ENCODE measurements around the gene IL13.
"Not testable (repeated sequence)": the region's sequence is repeated elsewhere in the genome, so short reads cannot be mapped to it uniquely, and the experiment has no call there.

Gene IL13

GRCh38 chr5:132628814-132629213 lies 29.2 kb upstream of the IL13 start:
- POLR2A ChIA-PET (ENCODE audit: low non-redundant PET), result no interaction called here
- no peak overlapping the region for H3K27ac ChIP-seq
- no peak for DNase-seq (ENCODE audit: low spot score)
- CTCF ChIA-PET, result no interaction called here
- no peak for TF ChIP-seq CTCF (conservative IDR thresholded peaks at IDR 0.05; ENCODE audit: low read depth)

GRCh38 chr5:132629230-132629944 lies 28.6 kb upstream of the IL13 start:
- CTCF ChIA-PET, result interaction anchor here (0.6 kb wide), 2 partner anchors 57 to 1039 kb away, joined by 3 to 7 read pairs; no protein-coding TSS in a partner anchor
- POLR2A ChIA-PET (ENCODE audit: low non-redundant PET), result no interaction called here

GRCh38 chr5:132633587-132633986 lies 24.4 kb upstream of the IL13 start:
- H3K27ac ChIP-seq; POLR2A ChIA-PET (ENCODE audit: low non-redundant PET); DNase-seq (ENCODE audit: low spot score): not testable (repeated sequence)
- CTCF ChIA-PET, result interaction anchor here (0.6 kb wide), 1 partner anchor 84 kb away, joined by 4 read pairs; no protein-coding TSS in a partner anchor

More at GRCh38 chr5:132629230-132629944, 28.6 kb upstream of the IL13 start:
- no peak for DNase-seq (ENCODE audit: low spot score)
- no peak for TF ChIP-seq CTCF (conservative IDR thresholded peaks at IDR 0.05; ENCODE audit: low read depth)
- no peak overlapping the region for H3K27ac ChIP-seq

GRCh38 chr5:132635873-132636272 lies 22.1 kb upstream of the IL13 start:
- ChIA-PET POLR2A (ENCODE audit: low non-redundant PET) (no interaction called here), CTCF (no interaction called here)
- no peak overlapping the region for H3K27ac ChIP-seq
- no peak for TF ChIP-seq CTCF (conservative IDR thresholded peaks at IDR 0.05; ENCODE audit: low read depth)
- DNase-seq (ENCODE audit: low spot score), result no peak

- ChIA-PET POLR2A (ENCODE audit: low non-redundant PET) (no interaction called here), CTCF (no interaction called here)
- no peak overlapping the region for H3K27ac ChIP-seq
- DNase-seq (ENCODE audit: low spot score), result no peak
- no peak for TF ChIP-seq CTCF (conservative IDR thresholded peaks at IDR 0.05; ENCODE audit: low read depth)
These were observed 20.7 kb upstream of the IL13 start for GRCh38 chr5:132637241-132637640.

- no peak for DNase-seq (ENCODE audit: low spot score)
- no peak overlapping the region for H3K27ac ChIP-seq
- CTCF ChIA-PET, result interaction anchor here (0.7 kb wide), 1 partner anchor 412 kb away, joined by 3 read pairs; the partner anchor contains the start of gene P4HA2
- POLR2A ChIA-PET (ENCODE audit: low non-redundant PET), result no interaction called here
- TF ChIP-seq CTCF (conservative IDR thresholded peaks at IDR 0.05; ENCODE audit: low read depth), result no peak
These were observed 18.3 kb upstream of the IL13 start for GRCh38 chr5:132639706-132640130.

- H3K27ac ChIP-seq, result no peak overlapping the region
- ChIA-PET CTCF (interaction anchor here (0.7 kb wide), 1 partner anchor 34 kb away, joined by 3 read pairs; no protein-coding TSS in a partner anchor), POLR2A (ENCODE audit: low non-redundant PET) (no interaction called here)
- DNase-seq (ENCODE audit: low spot score), result no peak
- no peak for TF ChIP-seq CTCF (conservative IDR thresholded peaks at IDR 0.05; ENCODE audit: low read depth)
These were observed 17.4 kb upstream of the IL13 start for GRCh38 chr5:132640613-132641012.

Data from RWPE1 (cell line).